ENCODE data around the gene FDX2. TPM values are rescaled to one million over a fixed set of nuclear protein-coding genes. Genes with fewer than 3 reads are reported as not detected.
"Not testable (repeated sequence)": the region's sequence is repeated elsewhere in the genome, so short reads cannot be mapped to it uniquely, and the experiment has no call there.

Gene FDX2
- total RNA-seq, 1 experiment from 2014 or later: 65.6 TPM

GRCh38 chr19:10284065-10284959 is 31.5 kb downstream of the FDX2 start:
- no peak for DNase-seq (ENCODE audit: low read depth)

DNA sequence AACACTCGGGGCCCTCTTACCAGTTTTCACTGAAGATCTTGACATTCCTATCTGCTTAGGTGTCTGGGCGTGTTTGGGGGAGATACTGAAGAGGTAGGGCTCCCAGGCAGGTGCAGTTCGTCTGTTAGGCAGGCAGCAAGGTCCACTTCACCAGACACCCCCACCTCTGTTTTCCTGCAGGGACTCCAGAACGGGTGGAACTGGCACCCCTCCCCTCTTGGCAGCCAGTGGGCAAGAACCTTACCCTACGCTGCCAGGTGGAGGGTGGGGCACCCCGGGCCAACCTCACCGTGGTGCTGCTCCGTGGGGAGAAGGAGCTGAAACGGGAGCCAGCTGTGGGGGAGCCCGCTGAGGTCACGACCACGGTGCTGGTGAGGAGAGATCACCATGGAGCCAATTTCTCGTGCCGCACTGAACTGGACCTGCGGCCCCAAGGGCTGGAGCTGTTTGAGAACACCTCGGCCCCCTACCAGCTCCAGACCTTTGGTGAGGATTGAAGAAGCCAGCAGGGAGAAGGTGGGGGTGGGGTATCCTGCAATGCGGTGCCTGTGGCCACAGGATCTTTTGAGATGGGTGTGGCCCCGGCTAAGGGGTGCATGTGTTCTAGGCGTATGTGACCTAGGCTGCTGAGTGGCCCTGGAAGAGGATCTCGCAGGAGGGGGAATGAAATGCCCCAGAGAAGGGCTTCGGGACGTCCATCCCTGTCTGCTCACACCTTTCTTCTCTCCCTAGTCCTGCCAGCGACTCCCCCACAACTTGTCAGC is 32.3 kb downstream of the FDX2 start:
- DNase-seq (ENCODE audit: low read depth): no peak

DNA sequence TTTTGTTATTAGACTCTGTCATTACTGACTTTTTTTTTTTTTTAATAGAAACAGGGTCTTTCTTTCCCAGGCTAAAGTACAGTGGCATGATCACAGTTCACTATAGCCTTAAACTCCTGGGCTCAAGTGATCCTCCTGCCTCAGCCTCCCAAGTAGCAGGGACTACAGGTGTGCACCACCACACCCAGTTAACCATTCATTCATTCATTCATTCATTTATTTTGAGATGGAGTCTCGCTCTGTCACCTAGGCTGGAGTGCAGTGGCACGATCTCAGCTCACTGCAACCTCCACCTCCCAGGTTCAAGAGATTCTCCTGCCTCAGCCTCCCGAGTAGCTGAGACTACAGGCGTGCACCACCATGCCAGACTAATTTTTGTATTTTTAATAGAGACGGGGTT is 33.8 kb downstream of the FDX2 start:
- not testable (repeated sequence) for DNase-seq (ENCODE audit: low read depth)

- DNase-seq (ENCODE audit: low read depth): no peak
Measured at GRCh38 chr19:10279737-10280442, 35.9 kb downstream of the FDX2 start.

DNA sequence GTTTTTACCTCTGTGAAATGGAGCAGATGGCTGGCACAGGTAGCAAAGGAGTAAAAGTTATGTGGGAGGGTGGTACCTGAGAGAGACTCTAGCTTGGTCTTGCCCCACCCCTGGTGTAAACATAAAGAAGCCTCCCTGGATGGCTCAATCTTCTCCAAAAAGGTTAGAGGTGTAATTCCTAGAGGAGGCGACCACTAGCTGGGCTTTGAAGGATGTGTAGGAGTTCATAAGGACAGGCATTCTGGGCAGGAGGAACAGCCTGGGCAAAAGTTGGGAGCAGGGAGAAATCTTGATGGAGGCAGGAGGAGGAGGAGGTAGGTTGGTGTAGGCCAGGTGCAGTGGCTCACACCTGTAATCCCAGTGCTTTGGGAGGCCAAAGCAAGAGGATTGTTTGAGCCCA is 36.9 kb downstream of the FDX2 start:
- DNase-seq (ENCODE audit: low read depth): no peak

GRCh38 chr19:10277795-10278589 is 37.8 kb downstream of the FDX2 start:
- DNase-seq (ENCODE audit: low read depth): no peak

- DNase-seq (ENCODE audit: low read depth): no peak
Measured at GRCh38 chr19:10274589-10274988, 41.2 kb downstream of the FDX2 start.

- DNase-seq (ENCODE audit: low read depth): peak; percentile 71
Measured at GRCh38 chr19:10271543-10272086, 44.2 kb downstream of the FDX2 start.

- DNase-seq (ENCODE audit: low read depth): peak; percentile 89
Measured at GRCh38 chr19:10270616-10271394, 45.0 kb downstream of the FDX2 start, which contains the start of gene ICAM1. TSS of gene ICAM1 (plus strand) at chr19:10271120. CDS start at chr19:10271160, 40 bp downstream.

GRCh38 chr19:10270180-10270615 is 45.6 kb downstream of the FDX2 start:
- peak; percentile 53 for DNase-seq (ENCODE audit: low read depth)

DNA sequence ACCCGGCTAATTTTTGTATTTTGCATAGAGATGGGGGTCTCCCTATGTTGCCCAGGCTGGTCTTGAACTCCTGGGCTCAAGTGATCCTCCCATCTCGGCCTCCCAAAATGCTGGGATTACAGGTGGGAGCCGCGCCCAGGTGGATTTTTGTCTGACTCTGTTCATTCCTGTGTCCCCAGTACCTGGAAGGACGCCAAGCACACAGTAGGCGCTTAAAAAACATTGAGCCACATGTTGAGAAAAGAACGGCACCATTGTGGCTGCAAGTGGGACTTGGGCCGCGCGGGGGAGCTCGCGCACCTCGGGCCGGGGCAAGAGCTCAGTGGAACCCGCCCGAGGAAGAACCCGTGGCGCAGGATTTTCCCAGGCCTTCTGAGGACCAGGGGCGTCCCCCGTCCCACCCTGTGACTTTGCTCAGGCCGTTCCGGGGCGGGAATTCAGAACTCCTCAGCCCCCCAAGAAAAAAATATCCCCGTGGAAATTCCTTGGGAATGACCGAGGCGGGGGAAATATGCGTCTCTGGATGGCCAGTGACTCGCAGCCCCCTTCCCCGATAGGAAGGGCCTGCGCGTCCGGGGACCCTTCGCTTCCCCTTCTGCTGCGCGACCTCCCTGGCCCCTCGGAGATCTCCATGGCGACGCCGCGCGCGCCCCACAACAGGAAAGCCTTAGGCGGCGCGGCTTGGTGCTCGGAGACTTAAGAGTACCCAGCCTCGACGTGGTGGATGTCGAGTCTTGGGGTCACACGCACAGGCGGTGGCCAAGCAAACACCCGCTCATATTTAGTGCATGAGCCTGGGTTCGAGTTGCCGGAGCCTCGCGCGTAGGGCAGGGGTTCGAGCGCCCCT is 46.3 kb downstream of the FDX2 start:
- peak; percentile 87 for DNase-seq (ENCODE audit: low read depth)

DNA sequence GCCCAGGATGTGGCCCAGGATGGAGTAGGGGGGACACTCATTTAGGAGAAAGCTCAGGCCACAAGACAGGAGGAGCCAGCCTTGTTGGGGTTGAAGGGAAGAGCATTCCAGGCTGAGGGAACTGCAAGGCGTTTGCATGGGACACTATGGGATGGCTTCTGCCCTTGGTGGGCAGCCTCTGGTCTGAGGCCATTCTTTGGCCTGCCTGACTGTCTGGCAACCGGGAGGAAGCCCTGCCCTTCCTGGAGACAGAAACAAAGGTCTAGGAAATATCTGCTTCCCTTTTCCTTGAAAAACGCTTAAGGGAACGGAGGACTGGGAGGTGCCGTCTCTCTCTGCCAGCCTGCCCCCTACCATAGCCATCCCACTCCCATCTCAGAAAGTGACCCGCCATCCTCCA is 47.7 kb downstream of the FDX2 start:
- DNase-seq (ENCODE audit: low read depth): no peak

DNA sequence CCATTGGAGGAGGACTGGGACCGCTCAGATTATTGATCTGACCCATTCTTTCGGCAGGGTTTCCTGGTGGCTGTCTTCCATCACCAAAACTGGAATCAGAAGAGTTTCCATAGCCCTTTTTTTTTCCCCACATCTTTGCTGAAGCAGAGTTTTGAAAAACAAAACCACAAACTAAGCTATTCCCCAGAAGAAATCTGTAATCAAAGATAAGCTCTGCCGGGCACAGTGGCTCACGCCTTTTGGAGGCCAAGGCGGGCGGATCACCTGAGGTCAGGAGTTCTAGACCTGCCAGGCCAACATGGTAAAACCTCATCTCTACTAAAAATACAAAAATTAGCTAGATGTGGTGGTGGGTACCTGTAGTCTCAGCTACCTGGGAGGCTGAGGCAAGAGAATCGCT is 49.1 kb downstream of the FDX2 start:
- no peak for DNase-seq (ENCODE audit: low read depth)

DNA sequence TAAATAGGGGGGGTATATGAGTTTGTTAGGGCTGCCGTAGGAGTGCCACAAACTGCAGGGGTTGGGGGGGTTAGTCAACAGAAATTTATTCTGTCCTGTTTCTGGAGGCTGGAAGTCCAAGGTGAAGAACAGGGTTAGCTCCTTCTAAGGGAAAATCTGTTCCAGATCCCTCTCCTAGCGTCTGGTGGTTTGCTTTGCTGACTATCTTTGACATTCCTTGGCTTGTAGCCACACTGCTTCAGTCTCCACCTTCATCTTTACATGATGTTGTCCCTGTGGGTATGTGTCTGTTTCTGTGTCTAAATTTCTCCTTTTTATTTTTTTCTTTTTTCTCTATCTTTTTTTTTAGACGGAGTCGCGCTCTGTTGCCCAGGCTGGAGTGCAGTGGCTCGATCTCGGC is 53.0 kb downstream of the FDX2 start:
- DNase-seq (ENCODE audit: low read depth): peak; percentile 53

DNA sequence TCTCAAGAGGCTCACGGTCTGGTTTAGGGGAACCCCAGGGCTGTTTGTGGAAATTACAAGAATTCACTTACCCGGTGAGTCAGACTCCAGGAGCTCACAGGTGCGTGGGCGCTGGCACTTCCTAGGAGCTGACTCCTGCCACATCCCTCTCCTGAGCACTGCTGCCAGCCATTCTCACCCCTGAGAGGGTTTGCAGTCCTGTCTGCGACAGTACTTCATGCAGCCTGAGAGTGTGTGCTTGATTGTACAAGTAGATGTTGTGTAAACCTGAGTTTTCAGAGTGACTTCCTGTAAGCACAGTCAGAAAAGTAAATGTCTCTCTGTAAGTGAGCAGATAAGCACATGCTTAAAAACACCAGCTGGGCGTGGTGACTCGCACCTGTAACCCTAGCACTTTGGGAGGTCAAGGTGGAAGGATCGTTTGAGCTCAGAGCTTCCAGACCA is 55.7 kb downstream of the FDX2 start:
- DNase-seq (ENCODE audit: low read depth): peak; percentile 83
